Mesenchymal stem cell (in vitro differentiated cells and primary cell): ENCODE measurements around the gene SRSF2.
A peak's percentile ranks its signal among the peaks of the same experiment; 100 is the strongest.

Source experiments
- DNase-seq: peaks from one replicate; pipeline ENCODE4 v3.0.0-alpha.2; 2013
- H2AFZ ChIP-seq: one replicate; pipeline ENCODE4 v1.6.1; 2013; ENCODE audit warnings: low read depth, mild to moderate bottlenecking, control low read depth, inconsistent platforms, low read length, moderate library complexity
- H2AK5ac ChIP-seq: 2 replicates; pipeline ENCODE4 v1.6.1; 2013; ENCODE audit warnings: low read length, moderate library complexity, mild to moderate bottlenecking, inconsistent platforms; ENCODE audit not compliant: severe bottlenecking
- H2BK120ac ChIP-seq: one replicate; pipeline ENCODE4 v1.6.1; 2013; ENCODE audit warnings: low read depth, mild to moderate bottlenecking, inconsistent platforms, low read length, moderate library complexity
- H2BK12ac ChIP-seq, 2 experiments: one replicate each; pipeline ENCODE4 v1.6.1; 2013; ENCODE audit warnings: inconsistent platforms in 2 of 2, low read length in 2 of 2, mild to moderate bottlenecking in 2 of 2, moderate library complexity in 2 of 2, control low read depth in 1 of 2
- H2BK15ac ChIP-seq: one replicate; pipeline ENCODE4 v1.6.1; 2013; ENCODE audit warnings: mild to moderate bottlenecking, low read depth, inconsistent platforms; ENCODE audit not compliant: poor library complexity, severe bottlenecking
- H2BK5ac ChIP-seq: 2 replicates; pipeline ENCODE4 v1.6.1; 2013; ENCODE audit warnings: low read depth, mild to moderate bottlenecking, low read length, control low read depth, inconsistent platforms; ENCODE audit not compliant: poor library complexity, severe bottlenecking
- H3K14ac ChIP-seq, 2 experiments: one replicate each; pipeline ENCODE4 v1.6.1; 2013; ENCODE audit warnings: inconsistent platforms in 2 of 2, low read length in 2 of 2, control low read depth in 1 of 2, mild to moderate bottlenecking in 1 of 2, moderate library complexity in 1 of 2
- H3K18ac ChIP-seq, 2 experiments: one replicate each; pipeline ENCODE4 v1.6.1; 2013; ENCODE audit warnings: inconsistent platforms in 2 of 2, low read length in 2 of 2, control low read depth in 1 of 2, low read depth in 1 of 2, mild to moderate bottlenecking in 1 of 2
- H3K23ac ChIP-seq, 2 experiments: one replicate each; pipeline ENCODE4 v1.6.1; 2013; ENCODE audit warnings: inconsistent platforms in 2 of 2, low read length in 2 of 2, mild to moderate bottlenecking in 2 of 2, moderate library complexity in 2 of 2, control low read depth in 1 of 2
- H3K27ac ChIP-seq: 2 replicates; pipeline ENCODE4 v1.5.1; 2013; ENCODE audit warnings: mild to moderate bottlenecking, moderate library complexity, low read length, control low read depth, inconsistent platforms; ENCODE audit not compliant: poor library complexity, severe bottlenecking
- H3K27me3 ChIP-seq, 2 experiments: 2 replicates each; pipeline versions ENCODE4 v1.6.1 to v1.7.0; 2013; ENCODE audit warnings: low read length in 2 of 2, mild to moderate bottlenecking in 2 of 2, moderate library complexity in 2 of 2, control low read depth in 1 of 2, inconsistent platforms in 1 of 2; ENCODE audit not compliant: control insufficient read depth in 1 of 2, insufficient read depth in 1 of 2
- H3K36me3 ChIP-seq, 2 experiments: 2 replicates each; pipeline versions ENCODE4 v1.6.1 to v1.7.0; 2013; ENCODE audit warnings: low read length in 2 of 2, control low read depth in 1 of 2, inconsistent platforms in 1 of 2, low read depth in 1 of 2, mild to moderate bottlenecking in 1 of 2; ENCODE audit not compliant: insufficient read depth in 2 of 2, control insufficient read depth in 1 of 2
- H3K4ac ChIP-seq, 2 experiments: one replicate each; pipeline ENCODE4 v1.6.1; 2013; ENCODE audit warnings: inconsistent platforms in 2 of 2, low read length in 2 of 2, mild to moderate bottlenecking in 2 of 2, moderate library complexity in 2 of 2, control low read depth in 1 of 2, low read depth in 1 of 2
- H3K4me1 ChIP-seq: 2 replicates; pipeline ENCODE4 v1.6.1; 2013; ENCODE audit warnings: low read depth, low read length, control low read depth; ENCODE audit not compliant: control insufficient read depth, insufficient read depth
- H3K4me2 ChIP-seq: 2 replicates; pipeline ENCODE4 v1.6.1; 2013; ENCODE audit warnings: low read length, mild to moderate bottlenecking, inconsistent platforms; ENCODE audit not compliant: poor library complexity, severe bottlenecking
- H3K4me3 ChIP-seq, 2 experiments: 2 replicates each; pipeline versions ENCODE4 v1.5.1 to v1.7.0; 2013; ENCODE audit warnings: low read length in 2 of 2, mild to moderate bottlenecking in 2 of 2, control low read depth in 1 of 2, low read depth in 1 of 2; ENCODE audit not compliant: insufficient read depth in 1 of 2
- H3K79me1 ChIP-seq: replicated peaks from 2 replicates; pipeline ENCODE4 v1.6.1; 2013; ENCODE audit warnings: mild to moderate bottlenecking, control low read depth, low read length, inconsistent platforms; ENCODE audit not compliant: poor library complexity, severe bottlenecking
- H3K9ac ChIP-seq: 2 replicates; pipeline ENCODE4 v1.7.0; 2013; ENCODE audit warnings: mild to moderate bottlenecking, low read length, moderate library complexity
- H3K9me3 ChIP-seq: 2 replicates; pipeline ENCODE4 v1.7.0; 2013; ENCODE audit warnings: mild to moderate bottlenecking, low read length; ENCODE audit not compliant: control insufficient read depth
- H4K8ac ChIP-seq: one replicate; pipeline ENCODE4 v1.6.1; 2013; ENCODE audit warnings: inconsistent platforms, mild to moderate bottlenecking, low read length, moderate library complexity
- H4K91ac ChIP-seq: one replicate; pipeline ENCODE4 v1.6.1; 2013; ENCODE audit warnings: mild to moderate bottlenecking, low read length, inconsistent platforms
- WGBS: methylation state at CpG from one replicate; pipeline ENCODE4 v1.1.7; 2013; ENCODE audit warnings: mixed read lengths; 5-methylcytosine and 5-hydroxymethylcytosine counted together

The SRSF2 gene

DNA sequence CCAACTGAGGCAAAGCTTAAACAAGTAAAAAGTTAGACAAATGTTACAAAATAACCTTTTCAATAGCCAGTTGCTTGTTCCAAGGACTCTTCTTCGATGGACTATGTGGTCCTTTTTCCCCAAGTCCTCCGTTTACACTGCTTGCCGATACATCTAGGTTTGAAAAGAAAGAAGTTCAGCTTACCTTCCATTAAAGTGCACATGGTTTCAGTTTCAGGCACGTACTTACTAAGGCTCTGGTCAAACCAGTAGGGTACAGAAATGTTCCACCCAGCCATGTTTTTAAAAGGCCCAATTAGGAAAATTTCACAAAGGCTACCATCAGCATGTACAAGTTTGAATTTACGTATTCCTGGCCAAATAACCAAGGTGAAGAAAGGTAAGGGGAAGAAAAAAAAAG lies 2.1 kb downstream of the SRSF2 start:
- H3K4me2 ChIP-seq, result peak overlapping the region; percentile 75
- no peaks in the 10 kb centered on the region for H3K27me3 ChIP-seq
- DNase-seq, result peak; percentile 70
- H3K4me1 ChIP-seq, result no peaks in the 10 kb centered on the region
- peaks cover 3% of the 10 kb centered on the region for H3K79me1 ChIP-seq
- no peak overlapping the region for H3K4ac ChIP-seq
- no peak overlapping the region for H2BK5ac ChIP-seq
- H3K4me3 ChIP-seq, result peak overlapping the region in 1 of 2 experiments; percentile 95
- no peak overlapping the region for H2AK5ac ChIP-seq
- H3K18ac ChIP-seq, result no peak overlapping the region
- H2BK15ac ChIP-seq, result no peak overlapping the region
- H3K27ac ChIP-seq, result no peak overlapping the region
- H3K14ac ChIP-seq, result no peak overlapping the region
- H4K91ac ChIP-seq, result no peak overlapping the region
- no peak overlapping the region for H4K8ac ChIP-seq
- H2AFZ ChIP-seq, result no peak overlapping the region
- no peak overlapping the region for H2BK12ac ChIP-seq
- H3K9me3 ChIP-seq, result no peaks in the 10 kb centered on the region
- H3K9ac ChIP-seq, result peak overlapping the region; percentile 95
- no peak overlapping the region for H2BK120ac ChIP-seq
- H3K36me3 ChIP-seq, result peaks cover 12 to 55% of the 10 kb centered on the region in 2 experiments
- WGBS, result 22% methylated on average over 4 of the region's 5 CpGs
- H3K23ac ChIP-seq, result no peak overlapping the region

DNA sequence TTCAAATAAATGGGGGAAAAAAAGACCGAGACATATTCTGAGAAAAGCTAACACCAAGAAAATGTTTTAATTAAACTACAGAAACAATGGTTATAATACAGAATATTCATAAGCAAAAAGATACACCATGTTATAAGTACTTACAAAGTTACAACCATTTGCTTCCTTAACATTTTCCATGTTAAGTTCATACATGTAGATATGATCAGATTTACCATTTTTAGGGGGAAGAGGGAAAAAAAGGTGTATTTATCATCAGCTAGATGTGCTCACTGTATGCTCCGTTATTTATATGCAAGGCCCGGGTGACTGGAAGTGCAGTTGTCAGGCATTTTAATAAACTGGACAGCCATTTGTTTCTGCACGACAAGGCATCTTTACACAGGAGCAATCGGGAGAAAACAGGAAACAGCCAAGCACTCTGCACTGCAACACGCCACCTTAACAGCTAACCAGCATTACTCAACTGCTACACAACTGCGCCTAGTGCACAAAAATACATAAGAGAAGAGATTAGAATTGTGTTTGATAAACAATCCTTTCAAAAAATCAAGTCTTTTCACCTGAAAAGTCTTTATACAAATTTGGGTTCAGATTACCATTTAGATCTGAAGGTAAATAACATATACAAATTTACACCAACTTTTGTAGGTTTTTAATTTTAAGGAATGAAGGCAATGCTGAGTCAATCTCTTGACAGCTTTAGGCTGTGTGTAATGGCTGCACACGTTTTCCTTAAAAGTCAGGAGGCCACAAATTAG lies 2.9 kb downstream of the SRSF2 start:
- Histone ChIP-seq H3K4me2 (peak overlapping the region; percentile 48), H3K18ac (no peak overlapping the region), H2AK5ac (no peak overlapping the region), H3K4me3 (peak overlapping the region in 1 of 2 experiments; percentile 95), H3K79me1 (no peaks in the 10 kb centered on the region), H3K9ac (peak overlapping the region; percentile 95), H3K27ac (peak overlapping the region; percentile 25), H3K4me1 (peaks cover 1% of the 10 kb centered on the region), H3K27me3 (no peaks in the 10 kb centered on the region), H3K4ac (no peak overlapping the region), H3K9me3 (no peaks in the 10 kb centered on the region), H3K23ac (no peak overlapping the region), H3K14ac (no peak overlapping the region), H4K91ac (no peak overlapping the region), H2BK15ac (no peak overlapping the region), H2AFZ (no peak overlapping the region), H2BK12ac (no peak overlapping the region), H2BK5ac (no peak overlapping the region), H3K36me3 (peaks cover 12 to 62% of the 10 kb centered on the region in 2 experiments), H4K8ac (no peak overlapping the region), H2BK120ac (no peak overlapping the region)
- WGBS, result 45% methylated on average over 4 of the region's 8 CpGs
- DNase-seq, result peak; percentile 60

DNA sequence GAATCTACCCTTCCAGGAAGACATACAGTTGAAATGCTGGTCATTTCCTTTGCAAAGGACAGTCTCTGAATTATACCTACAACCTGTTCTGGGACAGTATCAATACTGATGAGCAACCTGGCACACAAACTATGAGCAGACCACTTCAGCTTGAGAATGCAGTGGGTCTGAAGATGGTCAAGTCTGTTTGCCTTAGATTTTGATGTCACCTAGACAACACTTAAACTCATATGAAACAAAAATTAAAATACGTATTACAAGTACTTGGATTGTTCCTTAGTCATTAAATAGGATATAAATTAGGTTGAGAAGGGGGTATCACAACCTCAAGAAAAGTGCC lies 3.5 kb downstream of the SRSF2 start:
- Histone ChIP-seq H3K27ac (no peak overlapping the region), H3K4me3 (peak overlapping the region in 1 of 2 experiments; percentile 95), H4K8ac (no peak overlapping the region), H3K18ac (no peak overlapping the region), H2BK120ac (no peak overlapping the region), H3K27me3 (no peaks in the 10 kb centered on the region), H2BK12ac (no peak overlapping the region), H3K4me2 (peak overlapping the region; percentile 16), H3K14ac (no peak overlapping the region), H2AFZ (no peak overlapping the region), H3K9me3 (no peaks in the 10 kb centered on the region), H2BK5ac (no peak overlapping the region), H3K4ac (no peak overlapping the region), H3K79me1 (no peaks in the 10 kb centered on the region), H3K23ac (no peak overlapping the region), H2AK5ac (no peak overlapping the region), H3K36me3 (peaks cover 12 to 63% of the 10 kb centered on the region in 2 experiments), H3K4me1 (peaks cover 1% of the 10 kb centered on the region), H2BK15ac (no peak overlapping the region), H4K91ac (no peak overlapping the region), H3K9ac (peak overlapping the region; percentile 95)
- DNase-seq, result no peak
- WGBS, result no CpG with 5 or more reads among the region's 1 CpG

DNA sequence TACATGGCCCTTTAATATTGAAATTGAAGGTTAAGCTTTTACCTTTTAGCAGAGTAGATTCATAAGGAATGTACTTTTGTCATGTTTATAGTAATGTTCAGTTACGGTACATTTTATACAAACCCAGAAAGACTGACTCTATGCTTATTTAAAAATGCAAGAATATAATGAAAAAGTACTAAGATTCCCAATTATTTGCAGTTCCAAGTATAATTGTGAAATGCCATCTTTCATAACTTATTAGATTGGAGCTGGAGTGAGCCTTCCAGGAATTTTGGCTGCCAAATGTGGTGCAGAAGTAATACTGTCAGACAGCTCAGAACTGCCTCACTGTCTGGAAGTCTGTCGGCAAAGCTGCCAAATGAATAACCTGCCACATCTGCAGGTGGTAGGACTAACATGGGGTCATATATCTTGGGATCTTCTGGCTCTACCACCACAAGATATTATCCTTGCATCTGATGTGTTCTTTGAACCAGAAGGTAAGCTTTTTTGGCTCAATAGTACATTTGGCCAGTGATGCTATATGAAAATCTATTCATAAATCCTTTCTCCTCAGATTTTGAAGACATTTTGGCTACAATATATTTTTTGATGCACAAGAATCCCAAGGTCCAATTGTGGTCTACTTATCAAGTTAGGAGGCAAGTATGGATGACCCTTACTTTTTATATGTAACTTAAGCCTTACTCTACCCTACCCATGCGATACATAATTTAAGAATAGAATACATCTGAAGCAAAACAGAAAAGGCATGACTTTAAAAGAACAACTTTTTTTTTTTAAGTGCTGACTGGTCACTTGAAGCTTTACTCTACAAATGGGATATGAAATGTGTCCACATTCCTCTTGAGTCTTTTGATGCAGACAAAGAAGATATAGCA lies 4.2 kb downstream of the SRSF2 start:
- no peak overlapping the region for H2BK5ac ChIP-seq
- WGBS, result 100% methylated on average over 1 of the region's 3 CpGs
- no peaks in the 10 kb centered on the region for H3K9me3 ChIP-seq
- no peaks in the 10 kb centered on the region for H3K79me1 ChIP-seq
- H3K4me1 ChIP-seq, result peaks cover 2% of the 10 kb centered on the region
- peak overlapping the region; percentile 23 for H3K27ac ChIP-seq
- H3K27me3 ChIP-seq, result no peaks in the 10 kb centered on the region
- no peak overlapping the region for H2AK5ac ChIP-seq
- H2AFZ ChIP-seq, result no peak overlapping the region
- H3K14ac ChIP-seq, result no peak overlapping the region
- peaks cover 12 to 63% of the 10 kb centered on the region in 2 experiments for H3K36me3 ChIP-seq
- no peak overlapping the region for H2BK12ac ChIP-seq
- H2BK120ac ChIP-seq, result no peak overlapping the region
- H3K4ac ChIP-seq, result no peak overlapping the region
- H4K91ac ChIP-seq, result no peak overlapping the region
- H3K18ac ChIP-seq, result no peak overlapping the region
- no peak for DNase-seq
- peak overlapping the region in 1 of 2 experiments; percentile 95 for H3K4me3 ChIP-seq
- no peak overlapping the region for H2BK15ac ChIP-seq
- H3K4me2 ChIP-seq, result no peak overlapping the region
- peak overlapping the region; percentile 95 for H3K9ac ChIP-seq
- no peak overlapping the region for H4K8ac ChIP-seq
- H3K23ac ChIP-seq, result no peak overlapping the region
